ENCODE data around the gene NAB2.

- TF ChIP-seq ZFP3 (CRISPR knock-in tag; IDR thresholded peaks at IDR 0.05): no peak
- TF ChIP-seq ZNF565 (CRISPR knock-in tag; conservative IDR thresholded peaks at IDR 0.05; ENCODE audit: low read depth): no peak
- no peak for TF ChIP-seq PATZ1 (CRISPR knock-in tag; IDR thresholded peaks at IDR 0.05; ENCODE audit: borderline replicate concordance)
- TF ChIP-seq GLIS3 (CRISPR knock-in tag; IDR thresholded peaks at IDR 0.05): no peak
- TF ChIP-seq PPARA (CRISPR knock-in tag; IDR thresholded peaks at IDR 0.05; ENCODE audit: borderline replicate concordance): no peak
- TF ChIP-seq TSHZ2 (CRISPR knock-in tag; IDR thresholded peaks at IDR 0.05): no peak
- no peak for TF ChIP-seq ZFP30 (CRISPR knock-in tag; IDR thresholded peaks at IDR 0.05)
- no peak for TF ChIP-seq CSRNP3 (CRISPR knock-in tag; IDR thresholded peaks at IDR 0.05)
- no peak for TF ChIP-seq ESRRG (CRISPR knock-in tag; IDR thresholded peaks at IDR 0.05)
- TF ChIP-seq BACH2 (CRISPR knock-in tag; IDR thresholded peaks at IDR 0.05; ENCODE audit: borderline replicate concordance): no peak
Measured at GRCh38 chr12:57091638-57092528, 3.0 kb downstream of the NAB2 start.

Data from SK-N-SH treated with all-trans-retinoic acid at 6 μM for 48 hours (cell line).